Putamen (tissue), 1 donor: ENCODE data around the gene FASTK.

Source experiments
- DNase-seq: peaks from one replicate; pipeline ENCODE4 v3.0.0-alpha.2; 2016; ENCODE audit warnings: low spot score

Gene FASTK

DNA sequence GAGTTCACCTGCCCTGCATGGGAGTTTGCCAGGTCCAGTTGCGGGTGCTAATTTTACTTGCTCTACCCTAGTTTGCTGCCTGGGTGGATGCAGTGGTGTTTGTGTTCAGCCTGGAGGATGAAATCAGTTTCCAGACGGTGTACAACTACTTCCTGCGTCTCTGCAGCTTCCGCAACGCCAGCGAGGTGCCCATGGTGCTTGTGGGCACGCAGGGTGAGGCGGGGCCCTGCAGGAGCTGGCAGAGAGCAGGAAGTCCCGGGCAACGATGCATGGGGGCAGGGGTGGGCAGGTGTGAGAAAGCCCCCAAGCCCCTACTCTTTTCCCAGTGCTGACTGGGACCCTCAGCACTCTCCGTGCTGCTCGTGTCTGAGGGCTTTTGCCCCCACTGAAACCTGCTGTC, 37.0 kb upstream of the FASTK start:
- no peak for DNase-seq

DNA sequence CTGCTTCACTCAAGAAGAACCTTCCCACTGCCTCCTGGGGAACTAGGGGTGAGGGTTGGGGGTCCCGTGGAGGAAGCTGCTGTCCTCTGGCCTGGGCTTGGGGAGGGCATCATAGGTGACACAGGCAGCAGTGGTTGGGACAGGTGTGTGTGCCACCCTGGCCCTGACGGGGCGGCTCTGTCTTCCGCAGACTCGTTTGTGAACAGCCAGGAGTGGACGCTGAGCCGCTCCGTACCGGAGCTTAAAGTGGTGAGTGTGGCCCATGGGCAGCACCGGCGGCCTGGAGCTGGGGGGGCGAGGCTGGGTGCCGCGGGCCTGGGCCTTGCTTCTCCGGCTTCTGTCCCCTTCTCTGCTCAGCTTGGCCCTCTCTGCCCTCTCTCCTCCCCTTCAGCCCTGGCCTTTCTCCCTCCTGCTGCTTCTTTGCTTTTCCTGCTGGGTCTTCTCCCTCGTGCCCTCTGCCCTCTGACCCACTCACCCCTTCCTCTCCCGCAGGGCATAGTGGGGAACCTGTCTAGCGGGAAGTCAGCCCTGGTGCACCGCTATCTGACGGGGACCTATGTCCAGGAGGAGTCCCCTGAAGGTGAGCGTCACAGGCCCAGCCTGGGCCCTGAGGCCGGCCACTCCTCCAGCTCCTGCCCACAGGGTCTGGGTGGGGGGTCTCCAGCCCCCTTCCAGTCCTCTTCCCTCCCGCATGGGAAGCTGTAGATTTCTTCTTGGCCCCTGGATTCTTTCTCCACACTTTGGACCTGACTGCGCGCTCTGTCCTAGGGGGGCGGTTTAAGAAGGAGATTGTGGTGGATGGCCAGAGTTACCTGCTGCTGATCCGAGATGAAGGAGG, 36.2 kb upstream of the FASTK start:
- DNase-seq, result no peak

DNA sequence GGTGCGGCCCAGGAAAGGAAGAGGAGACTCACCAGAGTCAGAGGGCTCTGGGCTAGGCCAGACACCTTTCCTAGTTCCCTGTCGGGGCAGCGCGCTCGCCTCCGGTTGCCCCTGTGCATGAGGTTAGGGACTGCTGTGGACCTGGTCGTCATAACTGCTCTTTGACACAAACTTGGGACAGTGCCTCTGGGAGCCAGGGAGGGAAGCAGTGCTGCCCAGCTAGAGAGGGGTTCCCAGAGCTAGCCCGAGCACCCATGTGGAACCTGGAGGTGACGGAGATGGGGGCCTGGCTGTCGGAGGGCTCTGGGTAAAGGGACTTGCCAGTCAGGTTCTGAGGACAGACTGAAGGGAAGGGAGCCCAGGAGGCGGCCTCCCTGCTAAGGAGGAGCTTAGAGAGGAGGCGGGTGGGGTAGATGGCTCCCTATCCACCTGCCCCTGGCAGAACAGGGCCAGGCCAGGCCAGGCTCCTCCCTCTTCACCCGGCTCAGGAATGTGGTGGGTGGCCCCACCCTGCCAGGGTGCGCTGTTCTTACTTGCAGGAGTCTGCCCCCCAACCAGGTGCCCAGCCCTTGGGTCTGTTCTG, 35.3 kb upstream of the FASTK start:
- DNase-seq, result no peak

DNA sequence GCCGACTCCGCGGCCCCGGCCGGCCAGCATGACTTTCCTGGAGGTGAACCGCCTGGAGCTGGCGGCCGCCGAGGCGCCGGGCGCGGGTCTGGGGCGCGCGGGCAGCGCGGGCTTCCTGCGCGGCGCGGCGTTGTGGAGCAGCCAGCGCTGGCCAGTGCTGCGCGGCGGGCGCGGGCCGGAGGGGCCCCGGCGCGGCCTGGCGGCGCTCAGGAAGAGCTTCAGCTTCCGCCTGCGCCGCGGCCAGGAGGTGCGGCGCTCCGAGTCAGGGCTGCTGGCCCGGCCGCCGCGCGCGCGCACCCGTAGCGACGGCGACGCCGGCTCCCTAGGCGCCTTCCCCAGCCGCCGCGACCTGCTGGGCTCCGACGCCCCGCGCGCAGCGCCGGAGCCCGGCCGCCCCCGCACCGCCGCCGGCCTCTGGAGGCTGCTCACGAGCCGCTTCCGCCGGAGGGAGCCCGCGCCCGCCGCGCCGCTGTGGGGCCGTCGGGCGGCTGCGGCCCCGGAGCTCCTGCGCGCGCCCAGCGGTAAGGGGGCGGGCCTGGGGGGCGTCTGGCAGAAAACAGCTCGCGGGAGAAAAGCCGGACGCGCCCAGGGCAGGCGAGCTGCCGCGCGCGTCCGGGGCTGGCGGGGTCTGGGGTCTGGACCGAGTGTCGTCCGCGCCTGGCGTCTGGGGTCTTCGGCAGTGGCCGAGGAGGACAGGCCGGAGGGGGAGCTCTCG, 34.7 kb upstream of the FASTK start:
- DNase-seq, result no peak

DNA sequence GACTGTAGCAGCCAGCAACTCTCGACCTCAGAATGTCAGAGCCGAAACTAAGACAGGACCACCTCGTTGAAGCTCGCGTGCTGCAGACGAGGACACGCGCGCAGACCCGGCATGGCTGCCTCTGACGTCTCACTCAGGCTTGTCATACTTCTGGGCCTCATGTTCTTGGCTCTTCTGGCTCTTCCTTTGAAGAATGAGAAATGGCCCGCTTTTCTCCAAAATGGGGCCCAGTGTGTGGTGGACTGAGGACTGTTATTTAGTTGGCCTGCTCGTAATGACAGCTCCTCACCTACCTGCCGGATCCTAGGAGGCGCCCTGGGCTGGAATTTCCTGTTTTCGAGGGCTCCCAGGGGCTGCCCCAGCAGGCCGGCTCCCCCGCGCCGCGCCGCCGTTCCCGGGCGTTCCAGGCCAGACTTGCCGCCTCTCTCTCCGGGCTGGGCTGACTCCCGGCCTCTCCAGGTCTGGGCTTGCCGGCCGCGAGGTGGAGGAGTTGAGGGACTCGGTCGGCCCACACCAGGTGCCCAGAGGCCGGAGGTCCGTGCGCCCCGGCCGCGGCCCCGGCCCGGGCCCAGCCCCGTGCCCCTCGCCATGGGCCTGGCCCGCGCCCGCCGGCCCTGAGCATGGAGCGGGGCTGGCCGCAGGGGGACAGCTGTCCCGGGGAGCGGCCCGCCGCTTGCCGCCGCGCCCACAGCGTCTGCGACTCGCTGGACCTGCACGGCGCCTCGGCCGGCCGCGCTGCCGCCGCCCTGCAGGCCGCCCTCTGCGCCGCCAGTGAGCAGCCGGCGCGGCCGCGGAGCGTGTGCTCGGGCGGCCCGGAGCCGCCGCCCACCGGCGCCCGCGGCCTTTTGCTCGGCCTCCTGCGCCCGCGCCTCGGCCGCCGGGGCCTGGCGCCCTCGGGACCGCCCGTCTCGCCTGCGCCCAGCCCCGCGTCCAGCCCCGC, 33.8 kb upstream of the FASTK start:
- no peak for DNase-seq

DNA sequence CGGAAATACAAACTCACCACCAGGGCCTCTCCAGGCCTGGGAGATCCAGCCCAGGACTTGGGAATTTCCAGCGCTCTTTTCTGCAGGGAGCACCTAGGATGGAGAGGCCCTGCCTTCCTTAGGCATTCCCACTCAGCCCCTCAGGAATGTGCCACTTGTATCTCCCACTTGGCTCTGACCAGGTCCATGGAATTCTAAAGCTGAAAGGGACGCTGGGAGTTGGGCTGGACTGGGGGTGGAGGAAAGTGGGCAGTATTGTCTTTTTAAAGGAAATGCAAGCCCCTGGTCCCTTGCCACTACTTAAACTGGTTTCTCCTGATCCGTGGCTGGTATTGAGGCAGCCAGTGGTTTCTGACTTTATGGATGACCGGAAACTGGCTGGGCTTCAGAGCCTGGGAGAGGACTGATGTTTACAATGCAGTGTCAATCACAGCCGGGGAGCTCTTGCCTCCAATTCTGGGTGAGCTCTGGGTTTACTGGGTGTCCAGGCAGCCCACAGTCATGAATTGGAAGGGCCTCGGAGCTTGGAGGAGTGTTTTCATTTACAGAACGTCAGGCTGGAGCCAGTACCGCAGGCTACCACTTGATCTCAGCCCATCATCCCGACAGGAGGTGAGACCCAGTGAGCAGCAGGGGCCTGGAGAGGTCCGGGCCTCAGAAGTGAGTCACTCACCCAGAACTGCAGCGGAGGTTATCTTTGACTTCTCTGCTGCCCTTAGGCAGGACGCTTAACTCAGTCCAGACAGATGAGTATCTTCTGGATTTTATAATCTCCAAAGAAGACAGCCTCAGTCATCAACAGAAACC, 32.9 kb upstream of the FASTK start:
- DNase-seq, result no peak

DNA sequence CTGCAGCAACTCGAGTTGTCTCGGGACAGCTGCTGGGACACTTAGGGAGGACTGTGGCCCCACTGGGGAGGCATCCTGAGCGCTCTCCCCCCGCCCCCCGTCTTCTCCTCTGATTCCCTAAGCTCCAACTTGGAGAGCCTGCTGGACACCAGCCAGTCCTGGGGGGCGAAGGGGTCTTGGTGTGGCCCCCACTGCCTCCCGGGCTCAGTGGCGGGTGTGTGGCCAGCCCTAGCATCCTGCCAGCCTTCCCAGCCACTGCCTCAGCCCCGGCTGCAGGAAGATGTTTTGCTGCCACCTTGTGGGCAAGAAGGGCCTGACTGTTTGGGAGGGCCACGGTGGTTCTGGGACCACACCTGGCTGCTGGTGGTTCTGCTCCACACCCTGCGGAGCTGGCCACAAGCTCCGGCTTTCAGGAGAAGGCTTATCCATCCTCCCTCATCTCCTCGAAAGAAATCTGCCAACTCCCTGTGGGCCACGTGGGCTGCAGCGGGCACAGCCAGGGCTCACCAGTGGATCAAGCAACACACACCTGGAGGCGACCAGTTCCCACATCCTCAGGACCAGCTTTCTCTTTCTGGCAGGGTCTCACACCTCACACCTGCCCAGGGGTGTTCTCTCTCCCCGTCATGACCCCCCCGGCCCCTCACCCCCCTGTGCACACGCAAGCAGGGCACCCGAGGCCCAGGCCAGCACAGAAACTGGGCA, 30.5 kb upstream of the FASTK start:
- DNase-seq, result no peak

DNA sequence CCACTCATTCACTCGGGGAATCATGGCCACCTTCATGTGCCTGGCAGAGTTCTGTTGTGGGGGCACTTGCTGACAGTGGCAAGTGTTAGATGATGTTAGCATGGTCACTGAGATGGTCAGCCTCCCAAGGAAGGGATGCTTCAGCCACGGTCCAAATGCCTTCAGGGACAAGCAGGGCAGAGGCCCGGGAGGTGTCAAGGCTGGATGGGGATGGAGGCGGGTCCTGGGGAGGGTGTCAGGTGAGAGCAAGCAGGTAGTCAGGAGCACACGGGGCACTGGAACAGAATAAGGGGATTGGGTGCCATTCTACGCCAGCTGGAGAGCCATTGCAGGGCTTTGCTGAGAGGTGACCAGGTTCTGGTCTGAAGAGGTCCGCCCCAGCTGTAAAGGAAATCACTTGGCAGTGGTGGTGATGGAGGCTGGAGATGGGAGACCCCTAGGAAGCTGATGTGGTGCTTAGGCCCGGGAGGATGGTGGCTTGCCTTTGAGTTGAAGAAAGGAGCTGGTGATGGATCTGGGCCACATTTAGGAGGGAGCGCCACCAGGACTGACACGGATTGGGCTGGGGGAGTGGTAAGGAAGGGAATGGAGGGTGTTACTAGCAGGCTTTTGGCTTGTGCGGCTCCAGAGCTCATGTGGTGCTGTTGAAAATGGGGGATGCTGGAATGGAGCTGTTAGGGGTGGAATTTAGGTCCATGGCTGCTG, 29.8 kb upstream of the FASTK start:
- DNase-seq, result no peak

DNA sequence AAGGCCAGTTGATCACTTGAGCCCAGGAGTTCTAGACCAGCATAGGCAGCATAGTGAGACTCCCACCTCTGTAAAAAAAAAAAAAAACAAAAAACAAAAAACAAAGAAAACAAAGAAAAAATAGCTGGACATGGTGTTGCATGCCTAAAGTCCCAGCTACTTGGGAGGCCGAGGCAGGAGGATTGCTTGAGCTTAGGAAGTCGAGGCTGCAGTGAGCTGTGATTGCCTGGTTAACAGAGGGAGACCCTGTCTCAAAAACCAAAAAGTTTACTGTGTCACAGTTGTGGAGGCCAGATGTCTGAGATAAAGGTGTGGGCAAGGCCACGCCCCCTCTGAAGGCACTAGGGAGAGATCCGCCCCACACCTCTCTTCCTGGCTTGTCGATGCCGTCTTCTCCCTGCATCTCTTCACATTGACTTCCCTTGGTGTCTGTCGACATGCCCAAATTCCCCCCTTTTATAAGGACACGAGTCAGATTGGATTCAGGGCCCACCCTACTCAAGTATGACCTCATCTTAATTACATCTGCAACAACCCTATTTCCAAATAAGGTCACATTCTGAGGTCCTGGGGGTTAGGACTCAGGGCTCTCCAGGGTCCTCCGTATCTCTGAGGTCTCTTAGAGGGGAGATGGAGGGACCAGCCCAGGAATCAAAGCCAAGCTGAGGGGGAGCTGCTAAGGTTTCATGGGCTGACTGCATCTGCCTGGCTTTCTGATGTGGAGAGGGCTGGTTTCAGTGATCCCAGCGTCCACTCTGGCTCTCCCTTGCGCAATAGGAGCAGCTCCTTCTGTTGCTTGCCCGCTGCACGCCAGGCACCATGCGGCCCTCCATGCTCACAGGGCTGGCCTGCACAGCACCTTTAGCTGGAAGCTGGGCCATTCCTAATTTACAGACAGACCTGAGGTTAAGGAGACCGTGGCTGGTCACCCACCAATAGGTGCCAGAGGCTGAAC, 28.8 kb upstream of the FASTK start:
- DNase-seq, result no peak

DNA sequence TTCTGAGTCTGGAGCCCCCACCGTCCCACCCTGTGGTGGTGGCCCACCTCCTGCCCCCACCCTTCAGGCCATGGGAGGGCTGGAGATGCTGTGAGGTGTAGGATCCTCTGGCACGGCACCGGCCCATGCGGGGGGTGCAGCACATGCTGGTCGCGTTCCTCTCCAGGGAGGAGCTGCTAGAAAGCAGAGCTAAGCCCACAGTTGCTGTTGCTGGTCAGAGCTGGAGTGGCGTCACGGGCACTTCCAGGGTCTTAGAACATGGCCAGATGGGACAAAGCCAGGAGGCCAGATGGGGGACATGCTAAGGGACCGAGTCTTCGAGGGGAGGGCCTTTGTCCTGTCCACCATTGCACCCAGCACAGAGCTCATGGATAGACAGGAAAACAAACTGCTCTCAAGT, 27.3 kb upstream of the FASTK start:
- DNase-seq, result no peak

DNA sequence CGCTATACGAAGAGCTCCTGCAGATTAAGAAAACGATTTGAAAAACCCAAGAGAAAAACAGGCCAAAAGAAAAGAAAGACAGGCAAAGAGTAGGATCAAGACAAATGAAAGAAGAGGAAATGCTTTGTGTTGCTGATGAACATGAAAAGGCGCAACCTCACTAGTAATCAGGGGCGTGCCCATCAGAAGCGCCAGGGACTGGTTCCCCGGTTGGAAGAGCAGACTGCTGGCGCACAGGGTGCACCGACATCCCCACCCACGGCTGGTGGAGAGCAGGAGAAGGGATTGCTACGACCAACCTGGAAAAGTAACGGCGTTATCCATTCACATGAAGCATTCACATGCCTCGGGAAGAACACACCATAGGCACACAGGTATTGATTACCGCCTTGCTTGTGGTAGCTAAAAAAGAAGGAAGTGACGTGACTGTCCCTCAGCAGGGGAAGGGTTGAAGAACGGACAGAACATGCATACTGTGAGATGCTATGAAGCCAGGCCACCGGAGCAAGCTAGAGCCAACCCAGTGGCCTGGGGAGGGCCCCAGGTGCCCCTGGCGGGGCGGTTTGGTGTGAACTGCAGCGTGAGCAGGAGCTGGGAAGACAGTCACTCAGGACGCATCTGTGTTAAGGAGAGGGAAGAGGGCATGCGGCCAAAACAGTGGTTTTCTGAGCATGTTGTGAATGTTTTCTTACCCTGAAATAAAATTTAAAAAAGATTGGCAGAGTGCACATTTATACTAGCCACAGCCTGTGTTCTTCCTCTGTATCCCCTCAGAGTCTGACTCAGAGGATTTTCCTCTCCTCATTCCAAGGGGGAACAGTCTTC, 24.0 kb upstream of the FASTK start:
- no peak for DNase-seq

DNA sequence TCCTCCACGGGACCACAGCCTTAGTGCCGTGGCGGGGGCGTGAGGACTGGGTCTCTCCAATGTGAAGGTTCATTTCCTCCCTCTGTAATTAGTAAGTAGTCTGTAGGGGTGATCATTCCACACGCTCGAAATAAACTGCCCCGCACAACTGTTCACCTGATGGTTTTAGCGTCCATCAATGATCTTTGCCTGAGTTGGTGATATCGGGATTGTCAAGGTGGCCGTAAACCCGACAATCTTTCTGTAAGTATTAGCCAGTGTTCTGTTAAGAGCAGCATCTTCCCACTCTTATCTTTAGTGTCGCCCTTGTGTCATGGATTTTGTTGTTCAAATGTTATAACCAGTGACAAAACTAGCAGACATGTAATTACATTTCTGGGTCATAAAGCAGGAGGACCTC, 23.4 kb upstream of the FASTK start:
- DNase-seq, result no peak

DNA sequence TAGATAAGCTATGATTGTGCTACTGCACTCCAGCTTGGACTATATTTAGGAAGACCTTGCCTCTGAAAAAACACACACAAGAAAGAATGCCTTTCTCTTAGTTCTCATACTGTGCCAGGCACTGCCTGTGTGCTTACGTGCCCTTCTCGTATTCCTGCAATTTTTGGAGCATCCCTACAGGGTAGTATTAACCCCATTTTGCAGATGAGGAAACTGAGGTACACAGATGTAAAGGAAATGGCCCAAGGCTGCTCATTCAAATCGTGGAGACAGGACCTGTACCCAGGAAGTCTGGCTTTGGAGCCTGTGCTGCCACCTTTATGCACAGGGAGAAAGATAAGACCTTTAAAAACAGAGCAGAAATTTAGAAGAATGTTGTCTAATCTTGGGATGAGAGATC, 22.4 kb upstream of the FASTK start:
- no peak for DNase-seq

DNA sequence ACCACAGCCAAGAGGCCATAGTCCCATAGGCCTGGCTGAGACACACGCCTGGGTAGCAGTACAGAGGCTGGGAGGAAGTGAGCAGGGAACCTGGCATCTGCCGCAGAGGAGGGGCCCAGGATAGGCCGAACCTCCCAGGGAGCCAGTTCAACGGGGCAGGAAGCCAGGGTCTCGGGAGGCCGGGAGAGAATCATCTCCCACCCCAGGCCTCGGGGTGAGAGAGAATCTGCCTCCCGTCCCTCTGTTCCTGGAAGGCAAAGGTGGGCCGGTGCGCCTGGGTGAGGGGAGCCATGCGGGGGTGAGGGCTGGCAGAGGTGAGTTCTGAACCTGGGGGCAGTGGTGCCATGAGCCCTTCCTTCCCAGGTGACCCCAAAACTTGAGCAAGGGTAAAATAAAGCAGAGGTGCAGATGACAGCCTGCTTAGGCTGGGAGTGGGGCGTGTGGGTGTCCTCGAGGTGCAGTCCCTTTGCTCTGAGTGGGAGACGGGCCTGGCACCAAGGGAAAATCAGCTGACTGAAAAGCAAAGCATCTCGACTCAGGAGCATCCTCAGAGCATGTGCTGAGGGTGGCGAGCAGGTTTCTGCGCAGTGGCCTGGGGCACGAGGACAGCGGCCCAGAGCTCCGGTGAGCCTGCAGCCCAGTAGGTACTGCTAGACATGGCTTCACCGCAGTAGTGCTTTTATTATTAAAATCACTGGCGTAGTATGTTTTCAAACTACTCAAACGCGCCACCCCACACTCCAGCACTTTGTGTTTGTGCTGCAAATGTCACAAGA, 21.2 kb upstream of the FASTK start:
- DNase-seq, result no peak

DNA sequence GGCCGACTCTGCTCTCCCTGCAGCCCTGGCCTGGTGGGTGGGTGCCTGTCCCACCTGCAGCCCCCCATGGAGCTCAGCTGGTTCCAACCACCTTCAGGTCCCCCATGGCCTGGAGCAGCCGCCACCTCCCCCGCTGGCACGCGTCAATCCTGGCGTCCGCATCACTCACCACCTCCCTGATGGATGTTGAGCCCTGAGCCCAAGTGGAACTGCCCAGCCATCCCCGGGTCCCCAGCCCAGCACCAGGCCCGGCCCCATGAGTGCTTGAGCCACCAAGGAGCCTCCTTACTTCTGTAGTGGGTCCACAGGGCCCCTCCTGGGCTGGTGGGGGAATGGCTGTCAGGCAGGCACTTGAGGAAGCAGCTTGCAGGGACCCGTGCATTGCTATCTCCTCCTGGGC, 20.3 kb upstream of the FASTK start:
- no peak for DNase-seq

DNA sequence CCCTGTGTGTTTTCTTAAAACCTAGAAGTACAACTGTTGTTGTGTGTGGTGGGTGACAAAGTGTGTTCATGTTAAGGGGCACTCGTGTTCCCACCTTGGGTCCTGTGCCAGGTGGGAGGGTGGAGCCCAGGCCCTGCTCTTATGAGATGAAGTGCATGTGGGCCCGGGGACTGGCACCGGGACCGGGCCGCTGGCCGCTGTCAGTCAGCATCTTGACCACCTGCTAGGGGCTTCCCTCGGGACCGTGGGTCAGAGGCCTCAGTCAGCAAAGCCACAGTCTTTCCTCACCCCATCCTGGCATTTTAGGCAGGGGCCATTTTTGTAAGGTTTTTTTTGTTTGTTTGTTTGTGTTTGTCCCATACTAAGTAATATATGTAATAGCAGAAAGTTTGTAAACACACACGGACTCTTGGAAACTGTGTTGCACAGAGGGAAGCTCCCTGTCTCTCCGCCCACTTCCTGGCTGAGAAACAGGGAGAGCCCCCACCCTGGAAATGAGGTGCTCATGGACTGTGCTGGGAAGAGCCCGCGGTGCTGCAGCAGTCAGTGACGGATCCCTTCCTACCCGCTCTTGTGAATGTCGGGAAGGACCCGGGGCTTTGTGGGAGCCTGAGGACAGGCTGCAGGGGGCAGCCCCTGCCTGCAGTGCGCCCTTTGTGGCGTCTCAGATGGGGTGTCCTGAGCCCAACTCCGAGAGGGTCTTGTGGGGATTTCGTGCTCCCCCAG, 19.0 kb upstream of the FASTK start:
- DNase-seq, result no peak
